ENCODE data around the gene PLA2G1B. TPM values are rescaled to one million over a fixed set of nuclear protein-coding genes. Genes with fewer than 3 reads are reported as not detected.

Gene PLA2G1B
- total RNA-seq, 4 donors from 2014 or later, result not detected

DNA sequence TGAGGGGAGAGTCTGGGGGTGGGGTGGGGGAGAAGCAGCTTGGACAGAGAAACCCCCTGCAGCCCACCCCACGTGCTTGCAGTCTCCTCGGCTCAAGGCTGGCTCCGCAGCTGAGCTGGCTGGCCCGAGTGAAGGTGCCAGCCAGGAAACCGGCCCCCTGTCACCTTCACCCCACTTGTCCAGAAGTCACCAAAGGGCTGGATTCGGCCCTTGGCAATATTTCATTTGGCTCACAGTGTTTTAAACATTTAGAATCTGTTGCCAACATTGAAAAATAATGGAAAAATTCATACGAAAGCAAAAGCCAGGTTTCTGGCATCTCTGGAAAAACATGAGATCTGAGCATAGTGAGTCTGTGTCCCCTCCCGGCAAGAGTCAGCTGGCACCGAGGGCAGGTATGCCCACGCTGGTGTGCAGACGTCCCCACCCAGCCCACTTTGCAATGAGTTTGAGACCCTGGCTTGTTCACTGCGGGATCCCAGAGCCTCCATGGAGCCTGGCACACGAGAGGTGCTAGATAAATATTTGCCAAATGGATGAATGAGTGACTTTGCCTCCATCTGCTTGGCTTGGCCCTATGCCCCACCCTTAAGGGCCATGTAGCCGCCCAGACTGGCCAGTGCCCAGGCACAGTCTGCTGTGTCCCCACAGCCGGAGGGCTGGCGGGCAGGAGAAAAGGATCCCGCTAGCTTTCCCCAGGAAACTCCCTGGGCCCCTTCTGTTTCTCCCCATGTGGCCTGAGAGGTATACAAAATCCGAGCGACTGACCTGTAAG lies 23.2 kb upstream of the PLA2G1B start:
- DNase-seq (ENCODE audit: low spot score), result no peak
- no peak for ATAC-seq (ENCODE audit: low FRiP score)
- TF ChIP-seq, protein P1, sequence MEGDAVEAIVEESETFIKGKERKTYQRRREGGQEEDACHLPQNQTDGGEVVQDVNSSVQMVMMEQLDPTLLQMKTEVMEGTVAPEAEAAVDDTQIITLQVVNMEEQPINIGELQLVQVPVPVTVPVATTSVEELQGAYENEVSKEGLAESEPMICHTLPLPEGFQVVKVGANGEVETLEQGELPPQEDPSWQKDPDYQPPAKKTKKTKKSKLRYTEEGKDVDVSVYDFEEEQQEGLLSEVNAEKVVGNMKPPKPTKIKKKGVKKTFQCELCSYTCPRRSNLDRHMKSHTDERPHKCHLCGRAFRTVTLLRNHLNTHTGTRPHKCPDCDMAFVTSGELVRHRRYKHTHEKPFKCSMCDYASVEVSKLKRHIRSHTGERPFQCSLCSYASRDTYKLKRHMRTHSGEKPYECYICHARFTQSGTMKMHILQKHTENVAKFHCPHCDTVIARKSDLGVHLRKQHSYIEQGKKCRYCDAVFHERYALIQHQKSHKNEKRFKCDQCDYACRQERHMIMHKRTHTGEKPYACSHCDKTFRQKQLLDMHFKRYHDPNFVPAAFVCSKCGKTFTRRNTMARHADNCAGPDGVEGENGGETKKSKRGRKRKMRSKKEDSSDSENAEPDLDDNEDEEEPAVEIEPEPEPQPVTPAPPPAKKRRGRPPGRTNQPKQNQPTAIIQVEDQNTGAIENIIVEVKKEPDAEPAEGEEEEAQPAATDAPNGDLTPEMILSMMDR (IDR thresholded peaks at IDR 0.05), result no peak

DNA sequence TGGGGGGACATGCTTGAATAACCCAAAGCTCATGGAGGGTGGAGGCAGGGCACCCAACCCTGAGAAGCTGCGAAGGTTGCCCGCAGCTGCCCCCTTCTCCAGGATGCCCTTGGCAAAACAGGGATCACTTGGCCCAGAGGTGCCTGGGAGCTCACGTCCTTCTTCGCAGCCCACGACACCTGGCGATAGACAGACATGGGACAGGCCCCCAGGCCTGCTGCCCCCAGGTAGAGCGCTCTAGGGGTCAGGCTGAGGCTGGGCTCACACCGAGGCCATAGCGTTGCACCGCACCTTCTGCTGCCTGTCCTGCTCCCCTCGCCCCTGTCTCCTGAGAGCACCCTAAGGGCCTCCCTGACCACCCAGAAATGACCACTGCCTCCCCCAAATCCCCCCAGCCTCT lies 20.2 kb upstream of the PLA2G1B start:
- ATAC-seq (ENCODE audit: low FRiP score), result no peak
- DNase-seq (ENCODE audit: low spot score), result no peak
- TF ChIP-seq, protein P1 (IDR thresholded peaks at IDR 0.05), result no peak

DNA sequence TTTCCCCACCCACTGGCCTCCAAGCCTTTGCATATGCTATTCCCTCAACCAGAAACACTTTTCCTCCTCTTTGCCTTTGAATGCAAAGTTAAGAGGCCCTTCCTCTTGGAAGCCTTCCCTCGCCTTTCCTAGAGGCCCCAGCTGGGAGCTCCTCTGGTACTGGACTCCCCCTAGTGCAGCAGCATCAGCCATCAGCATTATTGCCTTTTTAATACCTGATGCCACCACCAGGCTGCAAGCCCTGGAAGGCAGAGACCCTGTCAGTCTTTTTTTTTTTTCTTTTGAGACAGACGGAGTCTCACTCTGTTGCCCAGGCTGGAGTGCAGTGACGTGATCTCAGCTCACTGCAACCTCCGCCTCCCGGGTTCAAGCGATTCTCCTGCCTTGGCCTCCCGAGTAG lies 19.1 kb upstream of the PLA2G1B start:
- no peak for ATAC-seq (ENCODE audit: low FRiP score)
- TF ChIP-seq, protein P1 (IDR thresholded peaks at IDR 0.05), result no peak
- DNase-seq (ENCODE audit: low spot score), result no peak

DNA sequence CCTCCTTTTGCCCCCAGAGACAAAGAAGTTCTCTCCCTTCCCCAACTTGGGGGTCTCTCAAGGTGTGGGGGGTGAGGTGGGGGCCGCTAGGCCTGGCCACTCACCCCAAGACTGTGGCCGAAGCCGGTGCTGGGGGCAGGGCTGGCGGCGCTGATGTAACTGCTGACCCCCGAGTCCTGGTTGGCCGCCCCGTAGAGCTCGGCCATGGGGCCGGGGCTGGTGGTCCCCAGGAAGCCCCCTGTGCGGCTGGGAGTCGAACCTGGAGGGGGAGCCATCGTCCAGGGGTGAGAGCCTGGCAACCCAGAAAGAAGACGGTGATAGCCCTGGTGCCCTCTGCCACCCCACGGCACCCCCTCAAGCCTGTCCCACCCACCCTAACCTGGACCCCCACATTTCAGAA lies 18.5 kb upstream of the PLA2G1B start:
- ATAC-seq (ENCODE audit: low FRiP score), result no peak
- TF ChIP-seq, protein P1 (IDR thresholded peaks at IDR 0.05), result no peak

DNA sequence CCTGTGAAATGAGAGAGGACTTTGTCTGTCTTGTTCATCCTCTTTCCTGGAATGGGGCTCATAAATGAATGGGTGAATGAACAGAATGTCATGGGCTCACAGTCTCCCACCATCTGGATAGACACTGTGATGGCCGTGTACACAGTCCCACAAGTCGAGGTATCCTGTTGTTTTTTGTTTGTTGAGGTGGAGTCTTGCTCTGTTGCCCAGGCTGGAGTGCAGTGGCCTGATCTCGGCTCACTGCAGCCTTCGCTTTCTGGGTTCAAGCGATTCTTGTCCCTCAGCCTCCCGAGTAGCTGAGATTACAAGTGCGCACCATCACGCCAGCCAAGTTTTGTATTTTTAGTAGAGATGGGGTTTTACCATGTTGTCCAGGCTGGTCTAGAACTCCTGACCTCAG lies 16.1 kb upstream of the PLA2G1B start:
- TF ChIP-seq, protein P1 (IDR thresholded peaks at IDR 0.05), result no peak
- no peak for DNase-seq (ENCODE audit: low spot score)
- ATAC-seq (ENCODE audit: low FRiP score), result no peak

More for the DNA sequence above, 18.5 kb upstream of the PLA2G1B start:
- DNase-seq (ENCODE audit: low spot score), result no peak

DNA sequence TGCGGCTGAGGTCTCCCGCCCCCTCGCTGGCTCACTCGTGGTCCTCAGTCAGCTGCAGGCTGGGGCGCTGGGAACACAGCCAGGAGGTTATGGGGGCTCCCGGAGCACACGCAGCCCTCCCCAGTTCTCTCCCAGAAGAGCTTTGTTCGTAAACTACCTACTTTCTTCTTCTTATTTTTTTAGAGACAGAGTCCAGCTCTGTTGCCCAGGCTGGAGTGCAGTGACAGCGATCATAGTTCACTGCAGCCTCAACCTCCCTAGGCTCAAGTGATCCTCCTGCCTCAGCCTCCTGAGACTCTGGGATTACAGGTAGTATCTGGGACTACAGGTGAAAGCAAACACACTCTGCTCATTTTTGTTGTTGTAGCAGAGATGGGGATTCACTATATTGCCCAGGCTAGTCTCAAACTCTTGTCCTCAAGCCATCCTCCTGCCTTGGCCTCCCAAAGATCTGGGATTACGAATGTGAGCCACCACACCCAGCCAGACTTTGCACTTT lies 15.5 kb upstream of the PLA2G1B start:
- TF ChIP-seq, protein P1 (IDR thresholded peaks at IDR 0.05), result no peak
- ATAC-seq (ENCODE audit: low FRiP score) (no peak), DNase-seq (ENCODE audit: low spot score) (no peak)
